ENCODE measurements around the gene TUBE1.

- TF ChIP-seq POLR2AphosphoS5 (IDR thresholded peaks at IDR 0.05) = no peak
- TF ChIP-seq POLR2A (IDR thresholded peaks at IDR 0.05) = no peak
- TF ChIP-seq CTCF (IDR thresholded peaks at IDR 0.05) = no peak
Measured at GRCh38 chr6:112114577-112115223, 27.4 kb upstream of the TUBE1 start.

Data from breast epithelium (tissue), 3 donors.